ENCODE measurements around the gene DNAJB8.
A peak's percentile ranks its signal among the peaks of the same experiment; 100 is the strongest.

Gene DNAJB8

GRCh38 chr3:128438488-128439072 lies 28.1 kb downstream of the DNAJB8 start:
- no peak for DNase-seq (ENCODE audit: extremely low spot score)
- peak; percentile 49 for TF ChIP-seq CTCF (IDR thresholded peaks at IDR 0.05; ENCODE audit: control extremely low read depth, extremely low read depth, low read depth, missing control alignments)
- ChIA-PET CTCF (interaction anchor here (0.9 to 1.8 kb wide), 8 partner anchors 9 to 169 kb away, joined by 3 to 9 read pairs (median 4); no protein-coding TSS in a partner anchor), POLR2A (no interaction called here)

- TF ChIP-seq CTCF (IDR thresholded peaks at IDR 0.05; ENCODE audit: control extremely low read depth, extremely low read depth, low read depth, missing control alignments): no peak
- ChIA-PET POLR2A (no interaction called here), CTCF (interaction anchor here (3.6 kb wide), 1 partner anchor 11 kb away, joined by 18 read pairs; no protein-coding TSS in a partner anchor)
- DNase-seq (ENCODE audit: extremely low spot score): no peak
These were observed 30.5 kb downstream of the DNAJB8 start for GRCh38 chr3:128436214-128436613.

GRCh38 chr3:128435561-128435960 lies 31.1 kb downstream of the DNAJB8 start:
- ChIA-PET POLR2A (no interaction called here), CTCF (interaction anchor here (3.6 kb wide), 1 partner anchor 10 kb away, joined by 18 read pairs; no protein-coding TSS in a partner anchor)
- TF ChIP-seq CTCF (IDR thresholded peaks at IDR 0.05; ENCODE audit: control extremely low read depth, extremely low read depth, low read depth, missing control alignments): no peak
- DNase-seq (ENCODE audit: extremely low spot score): no peak

GRCh38 chr3:128435058-128435457 lies 31.6 kb downstream of the DNAJB8 start:
- no peak for DNase-seq (ENCODE audit: extremely low spot score)
- POLR2A ChIA-PET: no interaction called here
- no peak for TF ChIP-seq CTCF (IDR thresholded peaks at IDR 0.05; ENCODE audit: control extremely low read depth, extremely low read depth, low read depth, missing control alignments)
- CTCF ChIA-PET: interaction anchor here (1.0 to 3.6 kb wide), 3 partner anchors 10 to 340 kb away, joined by 3 to 18 read pairs (median 3); no protein-coding TSS in a partner anchor

- TF ChIP-seq CTCF (IDR thresholded peaks at IDR 0.05; ENCODE audit: control extremely low read depth, extremely low read depth, low read depth, missing control alignments): no peak
- DNase-seq (ENCODE audit: extremely low spot score): no peak
- ChIA-PET POLR2A (no interaction called here), CTCF (interaction anchor here (1.0 to 3.6 kb wide), 3 partner anchors 9 to 339 kb away, joined by 3 to 18 read pairs (median 3); no protein-coding TSS in a partner anchor)
These were observed 32.2 kb downstream of the DNAJB8 start for GRCh38 chr3:128434524-128434923.

GRCh38 chr3:128433837-128434165 lies 32.9 kb downstream of the DNAJB8 start:
- POLR2A ChIA-PET: no interaction called here
- CTCF ChIA-PET: interaction anchor here (1.1 to 3.6 kb wide), 2 partner anchors 8 to 74 kb away, joined by 3 to 18 read pairs; no protein-coding TSS in a partner anchor
- no peak for DNase-seq (ENCODE audit: extremely low spot score)
- TF ChIP-seq CTCF (IDR thresholded peaks at IDR 0.05; ENCODE audit: control extremely low read depth, extremely low read depth, low read depth, missing control alignments): no peak
